ENCODE measurements around the gene SPTBN2.
"Not testable (repeated sequence)": the region's sequence is repeated elsewhere in the genome, so short reads cannot be mapped to it uniquely, and the experiment has no call there.

Gene SPTBN2

DNA sequence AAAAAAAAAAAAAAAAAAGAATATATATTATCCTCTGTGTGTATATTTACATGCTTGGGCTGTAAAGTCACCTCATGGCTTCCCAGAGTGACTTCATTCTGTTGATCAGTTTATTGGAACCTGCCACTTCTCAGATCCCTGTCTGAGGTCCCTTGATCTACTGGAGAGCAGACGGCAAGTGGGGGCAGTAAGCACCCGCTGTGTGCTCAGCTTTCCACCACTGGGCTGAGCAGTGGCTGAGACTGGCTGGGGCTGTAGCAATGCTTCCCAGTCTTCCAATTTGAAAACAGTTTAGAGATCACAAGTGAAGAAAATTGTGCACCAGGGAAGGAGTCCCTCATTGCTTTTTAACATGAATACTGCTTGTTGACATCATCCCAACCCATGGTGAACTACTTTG, 44.4 kb downstream of the SPTBN2 start:
- no peak for DNase-seq (ENCODE audit: low spot score)

GRCh38 chr11:66683877-66684276, 45.1 kb downstream of the SPTBN2 start:
- no peak for DNase-seq (ENCODE audit: low spot score)

DNA sequence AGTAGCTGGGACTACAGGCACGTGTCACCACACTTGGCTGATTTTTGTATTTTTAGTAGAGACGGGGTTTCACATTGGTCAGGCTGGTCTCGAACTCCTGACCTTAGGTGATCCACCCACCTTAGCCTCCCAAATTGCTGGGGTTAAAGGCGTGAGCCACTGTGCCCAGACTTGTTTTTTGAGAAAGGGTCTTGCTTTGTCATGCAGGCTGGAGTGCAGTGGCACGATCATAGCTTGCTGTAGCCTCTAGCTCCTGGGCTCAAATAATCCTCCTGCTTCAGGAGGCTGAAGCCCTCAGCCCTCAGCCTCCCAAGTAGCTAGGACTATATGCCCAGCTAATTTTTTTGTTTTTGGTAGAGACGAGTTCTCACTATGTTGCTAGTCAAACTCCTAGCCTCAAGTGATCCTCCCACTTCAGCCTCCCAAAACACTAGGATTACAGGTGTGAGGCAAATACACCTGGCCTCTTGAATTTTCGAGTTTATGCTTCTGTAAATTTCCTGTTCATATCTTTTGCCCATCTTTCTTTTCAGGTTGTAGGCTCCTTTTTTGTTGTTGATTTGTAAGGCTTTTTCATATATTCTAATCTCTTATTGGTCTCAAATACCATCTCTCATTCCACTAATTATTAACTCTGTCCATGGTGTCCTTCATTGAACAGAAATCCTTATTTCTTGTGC, 47.9 kb downstream of the SPTBN2 start:
- DNase-seq (ENCODE audit: low spot score) = no peak

GRCh38 chr11:66677599-66678375, 51.2 kb downstream of the SPTBN2 start, which contains the start of gene RBM4B:
TSS of gene RBM4B (minus strand) at chr11:66677887. CDS start at chr11:66677079, 808 bp downstream.
- peak; percentile 94 for DNase-seq (ENCODE audit: low spot score)

DNA sequence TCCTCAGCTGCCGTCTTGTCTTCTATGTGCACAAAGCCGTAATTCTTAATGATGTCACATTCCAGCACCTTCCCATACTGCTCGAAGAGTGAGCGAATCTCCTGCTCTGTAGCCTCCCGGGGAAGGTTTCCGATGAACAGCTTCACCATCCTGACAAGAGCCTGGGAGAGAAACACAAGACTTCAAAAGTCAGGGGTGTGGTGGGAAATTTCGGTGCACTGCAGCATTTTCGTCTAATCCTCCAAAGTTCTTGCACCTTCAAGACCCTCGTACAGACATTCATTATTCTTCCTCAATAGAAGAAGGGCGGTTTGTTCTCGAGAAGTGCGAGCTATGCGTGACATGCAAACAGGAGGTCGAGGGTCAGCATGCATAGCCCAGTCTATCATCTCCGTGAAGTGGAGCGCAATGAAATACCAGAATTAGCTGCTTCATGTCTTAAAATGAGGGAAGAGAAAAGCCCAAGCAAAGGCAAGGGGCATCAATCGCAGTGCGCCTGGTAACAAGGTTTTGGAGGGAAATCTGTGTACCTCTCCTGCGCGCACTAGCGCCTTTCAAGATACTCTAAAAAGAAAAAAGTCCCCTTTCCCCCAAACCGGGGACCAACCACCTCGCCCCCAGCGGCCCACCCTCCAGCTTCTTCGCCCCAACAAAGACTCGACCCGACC, 52.0 kb downstream of the SPTBN2 start:
- DNase-seq (ENCODE audit: low spot score) = no peak

DNA sequence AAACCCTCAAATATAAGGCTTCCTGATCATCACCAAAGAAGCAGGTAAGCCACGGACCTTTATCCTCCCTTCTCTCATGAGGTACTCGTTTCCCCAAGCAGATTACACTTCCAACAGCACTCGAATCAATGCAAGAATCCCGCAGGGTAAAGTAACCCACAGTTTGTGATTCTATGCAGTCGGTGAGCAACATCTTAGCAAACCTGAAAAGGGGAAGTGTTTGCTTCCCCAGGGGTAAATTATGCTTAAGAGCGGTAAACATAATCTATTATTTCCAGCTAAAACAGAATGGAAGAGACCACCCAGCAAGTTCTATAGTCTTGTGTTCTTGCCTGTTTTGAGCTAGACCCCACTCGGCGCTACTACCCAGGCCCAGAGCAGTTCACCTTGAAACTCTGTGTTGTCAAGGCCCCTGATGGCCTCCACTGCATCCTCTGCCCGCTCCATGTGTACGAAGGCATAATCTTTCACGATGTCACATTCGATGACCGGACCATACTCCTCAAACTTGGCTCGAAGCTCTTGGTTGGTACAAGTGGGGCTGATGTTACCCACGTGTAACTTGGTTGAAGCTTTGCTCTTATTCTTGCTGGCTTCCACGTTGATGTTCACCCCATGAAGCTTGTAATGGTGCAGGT, 52.6 kb downstream of the SPTBN2 start:
- no peak for DNase-seq (ENCODE audit: low spot score)

DNA sequence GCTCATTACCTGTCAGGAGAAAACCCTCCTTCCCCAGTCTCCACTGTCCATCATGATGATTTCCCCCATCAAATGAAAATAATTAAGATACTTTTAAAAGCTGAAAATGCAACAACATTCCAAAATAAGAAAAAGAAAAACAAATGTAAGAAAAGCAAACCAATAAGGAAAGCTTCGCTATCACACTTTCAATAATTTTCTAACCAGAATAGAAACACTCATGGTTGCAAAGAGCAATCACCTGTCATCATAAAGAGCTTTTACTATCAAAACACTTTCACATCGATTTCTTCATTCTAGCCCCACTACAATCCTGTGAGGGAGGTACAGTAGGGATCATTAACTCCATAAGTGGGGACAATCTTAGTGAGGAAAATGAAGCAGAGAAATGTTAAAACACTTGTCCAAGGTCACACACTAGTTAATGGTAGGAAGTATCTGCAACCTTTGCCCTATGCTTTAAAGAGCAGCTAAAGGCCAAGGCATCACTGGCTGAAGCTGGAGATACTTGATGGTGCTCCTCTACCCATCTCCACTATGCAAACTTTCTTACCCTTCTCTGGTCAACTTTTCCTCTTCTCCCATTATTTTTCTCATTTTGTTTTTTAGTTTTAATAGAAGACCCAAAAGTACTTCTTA, 53.9 kb downstream of the SPTBN2 start:
- DNase-seq (ENCODE audit: low spot score) = no peak

- DNase-seq (ENCODE audit: low spot score) = no peak
Observed at GRCh38 chr11:66670816-66671215, 58.2 kb downstream of the SPTBN2 start.

DNA sequence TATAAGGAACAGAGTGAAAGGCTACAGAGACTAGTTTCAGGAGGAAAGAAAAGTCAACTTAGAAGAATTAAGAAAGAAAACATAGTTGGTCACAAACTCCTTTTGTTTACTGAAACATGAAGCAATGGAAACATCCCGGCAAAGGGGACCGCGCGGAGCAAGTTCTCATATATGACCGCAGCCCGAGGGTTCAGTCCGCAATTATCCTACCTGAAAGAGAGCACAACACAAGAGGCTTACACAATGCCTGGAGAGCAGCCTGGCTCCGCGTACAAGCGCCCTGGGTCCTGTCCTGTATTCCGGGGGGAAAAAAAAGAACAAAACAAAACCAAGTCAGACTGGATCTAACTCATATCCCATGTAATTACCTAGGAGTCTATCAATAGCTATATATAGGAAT, 63.6 kb downstream of the SPTBN2 start:
- DNase-seq (ENCODE audit: low spot score) = no peak

- no peak for DNase-seq (ENCODE audit: low spot score)
Observed at GRCh38 chr11:66663741-66664296, 65.2 kb downstream of the SPTBN2 start.

DNA sequence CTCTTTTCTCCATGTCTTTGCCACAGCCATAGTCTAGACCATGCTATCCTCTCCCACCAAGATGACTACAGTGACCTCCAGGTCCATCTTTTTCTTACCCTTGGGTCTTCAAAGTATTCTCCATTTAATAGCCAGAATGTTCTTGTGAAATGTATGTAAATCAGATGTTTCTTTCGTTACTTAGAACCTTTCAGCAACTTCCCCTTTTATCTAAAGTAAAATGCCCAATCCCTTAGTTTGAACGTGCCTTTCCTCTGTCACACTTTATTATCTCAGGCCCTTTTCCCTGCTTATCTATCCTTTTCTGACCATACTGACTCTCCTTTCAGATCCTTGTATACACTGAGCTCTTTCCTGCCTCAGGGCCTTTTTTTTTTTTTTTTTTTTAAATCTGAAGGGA, 69.3 kb downstream of the SPTBN2 start:
- DNase-seq (ENCODE audit: low spot score) = no peak

DNA sequence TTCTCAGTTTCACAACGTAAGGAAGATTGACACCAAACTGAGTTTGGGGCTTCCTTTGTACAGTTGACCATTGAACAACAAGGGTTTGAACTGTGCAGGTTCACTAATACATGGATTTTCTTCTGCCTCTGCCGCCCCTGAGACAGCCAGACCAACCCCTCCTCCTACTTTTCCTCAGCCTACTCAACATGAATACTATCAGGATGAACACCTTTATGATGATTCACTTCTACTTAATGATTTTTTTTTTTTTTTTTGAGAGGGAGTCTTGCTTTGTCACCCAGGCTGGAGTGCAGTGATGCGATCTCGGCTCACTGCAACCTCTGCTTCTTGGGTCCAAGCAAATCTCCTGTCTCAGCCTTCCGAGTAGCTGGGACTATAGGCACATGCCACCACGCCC, 75.9 kb downstream of the SPTBN2 start:
- no peak for DNase-seq (ENCODE audit: low spot score)

GRCh38 chr11:66652651-66653050, 76.4 kb downstream of the SPTBN2 start:
- DNase-seq (ENCODE audit: low spot score) = no peak

DNA sequence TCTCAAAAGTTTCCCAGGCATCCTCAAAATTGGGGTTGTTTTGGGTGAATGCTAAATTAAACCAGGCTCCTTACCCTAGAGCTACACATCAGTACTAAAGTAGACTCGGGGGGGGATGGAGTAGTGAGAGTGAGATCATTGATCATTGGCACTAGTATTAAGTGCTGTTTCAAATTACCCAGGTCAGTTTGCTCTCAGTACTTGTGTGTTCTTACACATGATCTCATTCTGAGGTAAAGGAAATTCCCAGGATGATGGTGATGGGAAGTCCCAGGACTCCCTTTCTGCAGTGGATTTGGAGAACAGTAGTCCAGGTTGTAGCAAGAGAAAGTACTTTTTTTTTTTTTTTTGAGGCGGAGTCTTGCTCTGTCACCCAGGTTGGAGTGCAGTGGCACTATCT, 78.0 kb downstream of the SPTBN2 start:
- no peak for DNase-seq (ENCODE audit: low spot score)

DNA sequence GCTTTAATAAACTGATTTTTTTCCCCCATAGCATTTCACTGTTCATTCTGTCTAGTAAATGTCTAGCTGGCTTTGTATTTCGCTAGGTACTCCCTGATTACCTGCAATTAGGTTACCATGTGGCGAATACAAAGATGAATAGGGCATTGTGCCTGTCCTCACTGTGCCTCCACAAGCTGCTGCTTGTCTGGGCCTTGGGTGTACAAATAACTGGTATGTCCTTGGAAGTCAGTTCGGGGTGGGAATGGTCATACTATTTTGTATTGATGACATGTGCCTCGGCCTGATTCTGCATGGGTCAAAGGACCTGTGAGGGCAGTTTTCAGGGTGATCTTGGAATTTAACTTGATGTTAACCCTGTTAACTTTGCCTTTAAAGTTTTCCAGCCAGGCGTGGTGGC, 79.1 kb downstream of the SPTBN2 start:
- DNase-seq (ENCODE audit: low spot score) = no peak

- DNase-seq (ENCODE audit: low spot score) = no peak
Observed at GRCh38 chr11:66646828-66647227, 82.2 kb downstream of the SPTBN2 start.

- DNase-seq (ENCODE audit: low spot score) = no peak
Observed at GRCh38 chr11:66643745-66644437, 85.1 kb downstream of the SPTBN2 start.

DNA sequence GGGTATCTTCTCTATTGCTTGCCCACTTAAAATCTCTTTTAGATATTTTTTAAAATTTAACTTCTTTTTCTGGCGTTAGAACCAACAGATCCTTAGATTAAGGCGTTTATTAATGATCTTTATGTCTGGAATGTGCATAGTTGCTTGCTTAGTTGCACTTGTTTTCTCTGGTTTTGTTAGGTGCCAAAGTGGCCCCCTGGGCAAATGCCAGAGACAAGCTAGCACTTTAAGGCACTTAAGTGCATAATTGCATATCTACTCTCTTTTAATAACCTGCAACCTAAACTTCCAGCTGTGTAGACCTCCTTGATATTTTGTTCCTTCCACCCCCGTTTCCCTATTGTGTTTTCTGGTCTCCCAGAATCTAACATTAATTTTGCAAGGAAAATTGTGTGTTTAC, 87.2 kb downstream of the SPTBN2 start:
- DNase-seq (ENCODE audit: low spot score) = no peak

DNA sequence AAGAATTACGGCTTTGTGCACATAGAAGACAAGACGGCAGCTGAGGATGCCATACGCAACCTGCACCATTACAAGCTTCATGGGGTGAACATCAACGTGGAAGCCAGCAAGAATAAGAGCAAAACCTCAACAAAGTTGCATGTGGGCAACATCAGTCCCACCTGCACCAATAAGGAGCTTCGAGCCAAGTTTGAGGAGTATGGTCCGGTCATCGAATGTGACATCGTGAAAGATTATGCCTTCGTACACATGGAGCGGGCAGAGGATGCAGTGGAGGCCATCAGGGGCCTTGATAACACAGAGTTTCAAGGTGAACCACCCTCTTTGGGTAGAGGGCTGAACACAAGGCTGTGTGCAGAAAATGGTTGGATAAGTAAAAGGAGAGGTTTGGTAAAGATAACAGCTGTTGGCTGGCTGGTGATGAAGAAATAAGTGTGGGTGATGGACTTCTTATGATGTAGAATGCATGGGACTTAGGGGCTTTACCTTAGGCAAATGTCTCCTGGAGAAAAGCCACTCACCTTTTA, 89.1 kb downstream of the SPTBN2 start:
- DNase-seq (ENCODE audit: low spot score) = not testable (repeated sequence)

- peak; percentile 2 for DNase-seq (ENCODE audit: low spot score)
Observed at GRCh38 chr11:66639066-66639813, 89.8 kb downstream of the SPTBN2 start.

Data from LoVo (cell line).